ENCODE data around the gene FBN1.

The FBN1 gene

DNA sequence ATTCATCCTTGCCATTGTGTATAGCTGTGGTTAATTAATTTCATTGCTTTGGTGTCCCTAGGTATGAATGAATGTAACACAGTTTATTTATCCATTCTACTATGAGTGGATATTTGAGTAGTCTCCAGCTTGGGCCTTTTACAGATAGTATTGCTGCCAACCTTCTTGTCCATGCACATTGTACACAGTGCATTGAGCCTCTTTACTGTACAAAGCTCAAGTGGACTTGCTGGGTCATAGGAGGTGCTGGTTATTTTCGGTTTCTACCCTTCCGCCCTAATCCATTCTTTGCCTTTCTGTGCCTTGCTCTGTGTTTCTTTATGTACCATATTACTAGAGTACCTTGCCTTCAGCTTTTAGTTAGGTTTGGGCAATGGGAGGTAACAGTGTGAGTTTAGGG, 253.6 kb downstream of the FBN1 start:
- H3K4me3 ChIP-seq (ENCODE audit: low read depth, low read length), result no peak overlapping the region
- TF ChIP-seq CTCF (IDR thresholded peaks at IDR 0.05; ENCODE audit: insufficient read depth, low read length, missing control alignments), result no peak
- ChIA-PET CTCF (interaction anchor here (0.6 to 1.7 kb wide), 3 partner anchors 10 to 39 kb away, joined by 3 to 7 read pairs (median 5); no protein-coding TSS in a partner anchor), POLR2A (no interaction called here)
- no peak for DNase-seq (ENCODE audit: low read depth, low spot score)

DNA sequence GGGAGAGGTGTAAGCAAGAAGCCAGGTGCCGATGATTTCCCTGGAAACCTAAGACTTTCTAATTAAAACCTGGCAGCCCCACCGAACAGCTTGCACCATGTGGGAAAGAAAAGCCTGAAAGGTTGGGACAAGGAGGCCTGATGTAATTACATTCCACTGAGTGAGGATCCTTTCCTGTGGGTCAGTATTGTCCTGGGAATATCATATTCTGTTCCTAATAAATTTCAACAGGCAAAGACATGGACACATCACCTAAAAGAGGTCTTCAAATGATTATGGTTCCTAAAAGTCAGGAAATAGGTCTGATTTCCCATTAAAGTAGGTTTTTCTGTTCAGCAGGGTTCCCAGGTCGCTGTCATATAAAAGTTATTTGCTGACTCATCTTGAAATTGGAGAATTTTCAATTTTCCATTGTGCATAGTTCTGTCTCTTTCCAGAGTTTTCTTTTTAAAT, 255.8 kb downstream of the FBN1 start:
- CTCF ChIA-PET, result no interaction called here
- no peak for TF ChIP-seq CTCF (IDR thresholded peaks at IDR 0.05; ENCODE audit: insufficient read depth, low read length, missing control alignments)
- no peak overlapping the region for H3K4me3 ChIP-seq (ENCODE audit: low read depth, low read length)
- POLR2A ChIA-PET, result no interaction called here
- no peak for DNase-seq (ENCODE audit: low read depth, low spot score)

GRCh38 chr15:48388910-48389309, 256.6 kb downstream of the FBN1 start:
- H3K4me3 ChIP-seq (ENCODE audit: low read depth, low read length), result no peak overlapping the region
- no peak for DNase-seq (ENCODE audit: low read depth, low spot score)
- ChIA-PET CTCF (no interaction called here), POLR2A (interaction anchor here (1.6 kb wide), 1 partner anchor 15 kb away, joined by 4 read pairs; no protein-coding TSS in a partner anchor)
- TF ChIP-seq CTCF (IDR thresholded peaks at IDR 0.05; ENCODE audit: insufficient read depth, low read length, missing control alignments), result no peak

DNA sequence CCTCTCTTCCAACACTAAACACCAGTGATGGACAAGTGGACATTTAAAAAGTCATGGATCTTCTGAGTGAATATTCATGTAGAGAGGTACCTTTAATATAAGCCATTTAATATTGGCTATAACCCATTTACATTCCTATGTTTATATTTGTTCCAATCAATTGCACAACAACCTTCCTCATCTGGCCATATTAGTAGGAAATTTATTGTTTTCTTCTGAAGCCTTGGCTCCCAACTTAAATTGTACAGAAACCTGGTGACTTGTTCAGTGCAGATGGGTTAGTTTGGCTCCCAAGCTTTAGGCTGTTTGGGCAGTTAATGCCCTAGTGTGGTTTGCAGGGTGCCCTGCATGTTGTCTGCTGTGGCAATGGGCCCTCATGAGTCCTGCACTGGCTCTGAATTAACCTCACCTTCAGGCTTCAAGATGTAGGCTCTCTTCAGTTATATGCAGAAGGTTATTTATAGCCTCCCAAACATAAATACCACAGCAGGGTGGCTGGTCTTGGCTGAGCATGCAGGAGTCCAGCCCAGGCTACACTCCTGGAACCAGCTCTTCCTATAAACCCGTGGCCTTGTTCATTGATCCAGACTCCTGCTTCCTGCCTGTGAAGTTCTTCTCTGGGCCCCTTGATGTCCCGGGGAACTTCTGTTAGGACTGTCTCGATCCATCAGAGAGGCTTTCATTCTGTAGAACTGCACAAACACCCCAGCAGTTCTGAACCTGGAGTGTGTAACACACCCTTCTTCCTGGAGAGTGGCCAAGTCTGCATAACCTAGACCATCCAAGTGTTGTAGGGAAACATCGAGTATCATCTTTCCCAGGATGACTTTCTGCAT, 257.3 kb downstream of the FBN1 start:
- TF ChIP-seq CTCF (IDR thresholded peaks at IDR 0.05; ENCODE audit: insufficient read depth, low read length, missing control alignments), result no peak
- CTCF ChIA-PET, result no interaction called here
- H3K4me3 ChIP-seq (ENCODE audit: low read depth, low read length), result no peak overlapping the region
- DNase-seq (ENCODE audit: low read depth, low spot score), result no peak
- POLR2A ChIA-PET, result interaction anchor here (1.6 kb wide), 1 partner anchor 14 kb away, joined by 4 read pairs; no protein-coding TSS in a partner anchor

DNA sequence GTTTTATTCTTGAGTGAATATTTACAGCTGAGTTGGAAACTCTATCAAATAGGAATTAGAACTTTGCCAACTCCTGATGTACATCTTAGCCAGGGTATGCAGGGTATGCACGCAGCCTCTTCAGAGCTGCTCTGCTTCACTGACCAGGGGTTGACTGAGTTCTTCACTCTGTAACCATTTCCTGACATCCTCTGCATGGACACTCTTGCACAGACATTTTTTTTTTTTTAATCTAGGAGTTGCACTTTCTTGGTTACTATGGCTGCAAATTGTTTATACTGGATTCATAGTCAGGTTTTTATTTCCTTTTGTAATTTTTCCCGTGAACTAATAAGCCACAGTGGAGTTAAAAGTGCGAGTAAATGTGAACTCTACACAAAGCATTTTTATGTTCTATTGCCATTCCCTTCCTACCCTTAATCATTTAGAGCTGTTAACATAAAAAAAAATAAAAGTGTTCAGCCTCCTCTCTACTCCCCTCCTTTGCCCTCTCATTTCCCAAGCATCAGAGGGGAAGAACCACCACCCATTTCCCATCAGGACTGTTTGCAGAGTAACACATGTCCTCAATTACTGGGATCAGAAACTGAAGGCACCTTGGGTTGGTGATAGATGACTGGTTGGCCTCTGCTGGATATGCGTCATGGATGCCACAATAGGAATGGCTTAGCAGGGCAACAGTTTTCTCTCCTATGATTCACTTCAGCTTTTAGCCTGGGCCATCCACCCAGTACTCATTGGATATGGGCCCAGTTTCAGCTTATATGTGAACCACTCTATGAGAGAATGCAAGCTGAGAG, 260.3 kb downstream of the FBN1 start:
- POLR2A ChIA-PET, result interaction anchor here (1.4 to 2.4 kb wide), 3 partner anchors 10 to 43 kb away, joined by 8 to 13 read pairs (median 10); no protein-coding TSS in a partner anchor
- no peak for TF ChIP-seq CTCF (IDR thresholded peaks at IDR 0.05; ENCODE audit: insufficient read depth, low read length, missing control alignments)
- peak; percentile 98 for DNase-seq (ENCODE audit: low read depth, low spot score)
- H3K4me3 ChIP-seq (ENCODE audit: low read depth, low read length), result no peak overlapping the region
- CTCF ChIA-PET, result interaction anchor here (1.1 to 3.7 kb wide), 4 partner anchors 11 to 33 kb away, joined by 3 to 16 read pairs (median 6); no protein-coding TSS in a partner anchor

Data from AG04449 (cell line).